ENCODE data around the gene PPP1R15B.

DNA sequence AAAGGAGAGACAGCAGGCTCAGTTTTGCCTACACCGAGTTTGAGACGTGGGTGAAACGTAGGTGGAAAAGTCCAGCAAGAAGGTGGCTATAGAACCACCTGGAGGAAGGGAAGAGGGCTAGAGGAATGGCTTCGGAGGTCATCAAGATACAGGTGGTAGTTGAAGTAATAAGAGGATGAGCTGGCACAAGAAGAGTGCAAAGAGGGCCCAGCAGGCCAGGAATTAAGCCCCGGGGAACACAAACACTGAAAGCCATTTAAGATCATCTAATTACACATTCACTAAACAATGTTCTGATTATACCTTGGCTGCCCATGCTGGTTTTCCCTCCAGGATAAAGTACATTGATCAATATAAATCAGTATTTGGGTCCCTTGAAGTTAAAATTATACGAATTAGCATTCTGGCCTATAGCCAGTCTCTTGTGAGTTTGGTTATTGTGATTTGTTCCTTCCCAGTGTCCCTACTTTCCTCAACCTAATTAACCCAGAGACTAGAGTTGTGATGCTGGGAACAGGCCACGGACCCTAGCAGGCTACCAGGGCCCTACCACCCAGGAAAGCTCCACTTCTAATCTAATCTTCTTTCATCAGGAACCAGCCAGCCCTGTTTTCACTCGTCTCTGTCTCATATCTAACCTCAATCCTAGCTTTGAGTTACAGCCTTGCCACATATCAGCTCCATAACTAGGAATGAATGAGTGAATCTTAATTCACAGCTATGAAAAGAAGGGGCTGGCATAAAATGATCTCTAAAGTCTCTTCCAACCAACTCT, 26.4 kb upstream of the PPP1R15B start:
- no peak for TF ChIP-seq SMC3 (IDR thresholded peaks at IDR 0.05; ENCODE audit: low read depth, low read length)
- TF ChIP-seq, protein P1, sequence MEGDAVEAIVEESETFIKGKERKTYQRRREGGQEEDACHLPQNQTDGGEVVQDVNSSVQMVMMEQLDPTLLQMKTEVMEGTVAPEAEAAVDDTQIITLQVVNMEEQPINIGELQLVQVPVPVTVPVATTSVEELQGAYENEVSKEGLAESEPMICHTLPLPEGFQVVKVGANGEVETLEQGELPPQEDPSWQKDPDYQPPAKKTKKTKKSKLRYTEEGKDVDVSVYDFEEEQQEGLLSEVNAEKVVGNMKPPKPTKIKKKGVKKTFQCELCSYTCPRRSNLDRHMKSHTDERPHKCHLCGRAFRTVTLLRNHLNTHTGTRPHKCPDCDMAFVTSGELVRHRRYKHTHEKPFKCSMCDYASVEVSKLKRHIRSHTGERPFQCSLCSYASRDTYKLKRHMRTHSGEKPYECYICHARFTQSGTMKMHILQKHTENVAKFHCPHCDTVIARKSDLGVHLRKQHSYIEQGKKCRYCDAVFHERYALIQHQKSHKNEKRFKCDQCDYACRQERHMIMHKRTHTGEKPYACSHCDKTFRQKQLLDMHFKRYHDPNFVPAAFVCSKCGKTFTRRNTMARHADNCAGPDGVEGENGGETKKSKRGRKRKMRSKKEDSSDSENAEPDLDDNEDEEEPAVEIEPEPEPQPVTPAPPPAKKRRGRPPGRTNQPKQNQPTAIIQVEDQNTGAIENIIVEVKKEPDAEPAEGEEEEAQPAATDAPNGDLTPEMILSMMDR (conservative IDR thresholded peaks at IDR 0.05; ENCODE audit: low read depth, low read length), result no peak
- TF ChIP-seq MAZ (IDR thresholded peaks at IDR 0.05; ENCODE audit: borderline replicate concordance, low read depth, low read length), result no peak
- no peak for TF ChIP-seq MAFK (IDR thresholded peaks at IDR 0.05; ENCODE audit: low read depth, low read length)
- no peak for TF ChIP-seq POLR2A (IDR thresholded peaks at IDR 0.05; ENCODE audit: low read depth, low read length)
